ENCODE measurements around the gene VPS37C.

- no peak for TF ChIP-seq CTCF (IDR thresholded peaks at IDR 0.05)
- TF ChIP-seq POLR2A (IDR thresholded peaks at IDR 0.05), result no peak
Observed at GRCh38 chr11:61193596-61193995, 32.4 kb upstream of the VPS37C start.

Data from esophagus squamous epithelium (tissue), 4 donors.